AML-193 (cell line): Measurements from ENCODE around the gene ATOX1.
"Not testable (repeated sequence)": the region's sequence is repeated elsewhere in the genome, so short reads cannot be mapped to it uniquely, and the experiment has no call there.

ENCODE experiments used
- DNase-seq, 2 experiments: peaks; one replicate each; lab custom pipeline; 2025; lab: John Stamatoyannopoulos, UW

ATOX1 gene, protein sequence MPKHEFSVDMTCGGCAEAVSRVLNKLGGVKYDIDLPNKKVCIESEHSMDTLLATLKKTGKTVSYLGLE

DNA sequence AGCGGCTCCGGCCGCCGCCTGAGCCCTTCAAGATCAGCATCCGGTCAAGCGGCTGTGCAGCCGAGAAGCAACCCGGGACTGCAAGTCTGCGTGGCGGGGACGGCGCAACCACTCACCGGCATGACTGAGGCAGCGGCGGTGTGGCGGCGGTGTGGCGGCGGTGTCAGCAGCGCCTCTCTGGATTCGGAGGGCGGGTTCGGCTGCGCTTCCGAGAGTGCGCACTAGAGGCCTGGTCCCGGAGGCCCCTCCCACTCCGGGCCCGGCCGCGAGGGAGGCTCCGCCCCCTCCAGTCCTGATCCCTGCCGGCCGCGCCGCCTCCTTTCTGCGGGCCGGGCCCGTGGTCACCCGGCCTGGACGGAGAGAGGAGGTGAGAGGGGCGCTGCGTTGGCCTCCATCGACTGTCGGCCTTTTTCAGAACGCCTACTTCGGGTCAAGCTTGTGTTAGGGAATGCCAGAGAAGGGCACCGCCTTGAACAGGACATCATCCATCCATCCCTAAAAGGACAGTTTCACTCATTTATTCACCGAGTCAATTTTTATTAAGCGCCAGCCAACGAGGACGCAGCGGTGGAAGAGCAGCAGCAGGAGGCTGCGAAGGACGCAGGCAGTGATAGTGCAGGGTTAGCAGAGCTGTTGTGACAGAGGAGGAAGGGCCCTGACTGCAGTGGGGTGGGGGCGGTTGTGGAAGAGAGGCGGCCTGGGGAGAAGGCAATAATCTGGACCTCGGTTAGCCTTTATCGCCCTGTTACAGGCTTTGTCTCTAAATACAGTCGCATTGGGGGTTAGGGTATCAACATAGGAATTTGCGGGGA is at the start of gene ATOX1:
Gene ATOX1, minus strand, starts transcription at position 202 of the 812 bp plus-strand sequence. Its CDS starts 80 bp downstream, at position 122.
- DNase-seq, result peak; percentile 75 to 83

DNA sequence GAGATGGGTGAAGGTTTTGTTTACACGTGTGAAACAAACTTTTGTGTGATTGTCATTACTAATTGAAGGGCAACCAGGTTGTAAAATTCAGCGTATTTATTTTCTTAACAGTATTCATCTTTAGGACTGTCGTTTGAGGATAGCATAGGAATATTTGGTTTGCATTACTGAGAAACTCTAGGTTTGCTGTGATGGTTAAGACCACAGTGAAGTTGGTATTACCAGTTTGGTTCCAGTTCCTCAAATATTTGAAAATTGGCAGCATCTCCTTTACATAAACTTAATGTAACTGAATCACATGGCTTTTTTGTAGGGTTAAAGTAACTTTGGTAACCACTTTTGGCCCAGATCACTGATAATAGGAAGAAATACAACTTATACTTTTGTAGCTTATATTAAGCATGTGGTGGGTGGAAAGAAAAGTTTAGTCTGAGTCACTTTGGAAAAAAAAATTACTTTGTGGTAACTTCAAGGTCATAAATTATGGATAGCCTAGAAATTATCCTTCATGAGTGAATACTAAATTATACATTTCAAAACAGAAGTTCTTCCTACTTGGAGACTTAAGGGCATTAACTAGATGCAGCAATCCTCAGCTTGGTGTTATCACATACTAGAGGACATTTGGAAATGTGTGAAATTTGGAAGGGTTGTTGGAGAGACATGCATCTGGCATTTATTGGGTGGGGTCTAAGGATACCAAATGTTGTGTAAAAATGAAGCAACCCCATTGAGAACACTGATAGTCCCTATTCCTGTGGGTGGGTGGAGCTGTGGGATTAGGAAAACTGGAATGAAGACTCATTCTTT is 47.2 kb upstream of the ATOX1 start:
- DNase-seq, result no peak

DNA sequence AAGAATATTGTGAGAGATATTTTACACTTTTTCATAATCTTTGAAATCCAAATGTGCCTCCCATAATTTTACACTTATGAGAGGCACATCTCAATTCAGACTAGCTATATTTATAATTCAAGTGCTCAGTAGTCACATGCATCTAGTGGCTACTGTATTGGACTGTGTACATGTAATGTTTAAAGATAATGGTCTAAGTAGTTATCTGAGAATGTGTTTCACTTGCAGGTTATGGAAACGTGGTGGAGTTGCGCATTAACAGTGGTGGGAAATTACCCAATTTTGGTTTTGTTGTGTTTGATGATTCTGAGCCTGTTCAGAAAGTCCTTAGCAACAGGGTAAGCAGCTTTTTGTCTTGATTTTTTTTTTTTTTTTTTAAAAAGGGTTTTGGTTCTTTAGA is 42.1 kb upstream of the ATOX1 start:
- peak; percentile 20 to 28 for DNase-seq

DNA sequence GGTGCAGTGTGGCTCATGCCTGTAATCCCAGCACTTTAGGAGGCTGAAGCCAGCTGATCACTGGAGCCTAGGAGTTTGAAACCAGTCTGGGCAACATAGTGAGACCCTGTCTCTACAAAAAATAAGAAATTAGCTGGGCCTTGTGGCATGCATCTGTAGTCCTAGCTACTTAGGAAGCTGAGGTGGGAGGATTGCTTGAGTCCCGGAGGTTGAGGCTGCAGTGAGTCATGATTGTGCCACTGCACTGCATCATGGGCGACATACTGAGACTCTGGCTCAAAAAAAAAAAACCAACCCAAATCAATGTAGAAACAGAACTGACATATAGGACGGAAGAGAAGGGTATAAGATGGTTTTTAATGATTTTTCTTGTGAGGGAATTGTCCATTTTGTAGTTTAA is 41.0 kb upstream of the ATOX1 start:
- DNase-seq, result no peak

DNA sequence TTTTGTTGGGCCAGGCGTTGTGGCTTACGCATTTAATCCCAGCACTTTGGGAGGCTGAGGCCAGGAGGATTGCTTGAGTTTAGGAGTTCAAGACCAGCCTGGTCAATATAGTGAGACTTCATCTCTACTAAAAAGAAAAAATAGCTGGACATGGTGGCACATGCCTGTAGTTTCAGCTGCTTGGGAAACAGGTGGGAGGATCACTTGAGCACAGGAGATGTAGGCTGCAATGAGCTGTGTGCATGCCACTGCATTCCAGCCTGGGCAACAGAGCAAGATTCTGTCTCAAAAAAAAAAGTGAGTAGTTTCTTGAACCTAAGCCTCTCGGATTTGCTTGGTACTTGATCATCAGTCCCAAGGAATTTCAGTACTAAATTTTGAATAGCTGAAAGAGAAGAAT is 40.2 kb upstream of the ATOX1 start:
- DNase-seq, result no peak

DNA sequence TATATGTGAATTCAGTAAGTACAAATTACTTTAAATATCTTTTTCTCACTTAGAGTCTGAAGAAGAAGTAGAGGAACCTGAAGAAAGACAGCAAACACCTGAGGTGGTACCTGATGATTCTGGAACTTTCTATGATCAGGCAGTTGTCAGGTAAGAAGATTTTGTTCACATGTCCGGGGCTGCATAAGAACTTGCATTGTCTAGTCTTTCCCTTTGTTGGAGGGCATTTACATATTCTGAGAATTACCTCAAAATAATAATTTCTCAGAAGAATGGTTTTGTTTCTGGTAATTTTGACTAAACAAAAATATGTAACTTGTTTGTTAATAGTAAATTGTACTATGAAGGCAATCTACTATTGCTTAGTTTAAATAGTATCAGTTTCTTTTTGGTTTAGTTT is 37.0 kb upstream of the ATOX1 start:
- no peak for DNase-seq

DNA sequence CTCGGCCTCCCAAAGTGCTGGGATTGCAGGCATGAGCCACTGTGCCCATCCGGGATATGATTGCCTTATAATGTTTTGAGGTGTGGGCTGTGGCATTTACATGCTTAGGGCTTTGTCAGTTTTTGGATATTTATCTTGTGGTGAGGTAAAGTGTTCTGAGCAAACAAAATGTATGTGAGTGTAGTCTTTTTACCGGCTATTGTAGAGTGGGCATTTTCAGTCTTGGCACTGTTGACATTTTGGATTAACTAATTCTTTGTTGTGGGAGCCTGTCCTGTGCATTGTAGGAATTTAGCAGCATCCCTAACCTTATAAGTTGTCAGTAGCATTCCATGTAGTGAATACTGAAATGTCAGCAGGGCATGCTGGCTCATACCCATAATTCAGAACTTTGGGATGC is 34.9 kb upstream of the ATOX1 start:
- DNase-seq, result no peak

DNA sequence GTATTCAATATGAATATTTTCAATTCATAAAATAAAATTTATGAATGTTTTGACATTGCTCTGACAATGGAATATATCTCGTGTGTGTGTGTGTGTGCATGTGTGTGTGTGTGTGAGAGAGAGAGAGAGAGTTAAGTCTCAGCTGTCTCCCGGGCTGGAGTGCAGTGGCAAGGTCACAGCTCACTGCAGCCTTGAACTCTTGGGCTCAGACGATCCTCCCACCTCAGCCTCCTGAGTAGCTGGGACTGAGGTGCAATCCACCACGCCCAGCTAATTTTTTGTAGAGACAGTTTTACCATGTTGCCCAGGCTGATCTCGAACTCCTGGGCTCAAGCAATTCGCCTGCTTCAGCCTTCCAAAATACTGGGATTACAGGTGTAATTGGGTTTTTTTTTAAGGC is 29.4 kb upstream of the ATOX1 start:
- DNase-seq, result no peak

DNA sequence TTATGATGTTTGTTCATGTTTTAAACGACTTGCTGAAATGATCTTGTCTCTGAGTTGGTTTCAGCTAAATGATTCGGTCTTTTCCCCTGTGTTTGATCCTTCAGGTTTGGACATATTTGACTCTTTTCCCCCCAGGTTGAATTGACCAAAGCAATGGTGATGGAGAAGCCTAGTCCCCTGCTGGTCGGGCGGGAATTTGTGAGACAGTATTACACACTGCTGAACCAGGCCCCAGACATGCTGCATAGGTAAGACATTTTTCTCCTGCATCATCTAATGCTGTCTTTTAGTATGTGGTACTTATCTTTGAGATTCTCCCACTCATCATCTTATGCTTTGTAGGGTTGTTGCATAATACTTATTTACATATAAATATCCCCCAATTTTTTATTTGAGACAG is 28.0 kb upstream of the ATOX1 start:
- DNase-seq, result no peak

DNA sequence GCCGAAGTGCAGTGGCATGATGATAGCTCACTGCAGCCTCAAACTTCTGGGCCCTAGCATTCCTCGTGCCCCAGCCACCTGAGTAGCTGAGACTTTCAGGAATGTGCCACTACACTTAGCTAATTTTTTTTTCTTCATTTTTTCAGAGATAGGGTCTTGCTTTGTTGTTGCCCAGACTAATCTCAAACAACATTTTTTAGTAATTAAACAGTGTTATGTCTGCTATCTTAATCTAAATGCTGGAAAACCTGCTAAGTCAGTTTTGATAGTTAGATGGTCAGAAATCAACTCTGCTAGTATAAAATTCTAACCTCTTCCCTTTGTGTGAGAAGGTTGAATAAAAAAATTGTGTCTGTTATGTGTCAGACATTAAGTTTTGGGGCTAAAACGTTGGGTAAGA is 25.7 kb upstream of the ATOX1 start:
- no peak for DNase-seq

DNA sequence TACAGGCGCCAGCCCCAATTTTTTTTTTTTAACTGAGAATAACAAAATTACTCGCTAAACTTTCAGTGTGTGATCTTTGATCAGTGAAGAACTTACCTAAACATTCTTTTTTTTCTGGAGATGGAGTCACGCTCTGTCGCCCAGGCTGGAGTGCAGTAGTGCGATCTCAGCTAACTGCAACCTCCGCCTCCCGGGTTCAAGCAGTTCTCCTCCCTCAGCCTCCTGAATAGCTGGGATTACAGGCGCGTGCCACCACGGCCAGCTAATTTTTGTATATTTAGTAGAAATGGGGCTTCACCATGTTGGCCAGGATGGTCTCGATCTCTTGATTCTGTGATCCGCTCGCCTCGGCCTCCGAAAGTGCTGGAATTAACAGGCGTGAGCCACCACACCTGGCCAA is 25.2 kb upstream of the ATOX1 start:
- not testable (repeated sequence) for DNase-seq

DNA sequence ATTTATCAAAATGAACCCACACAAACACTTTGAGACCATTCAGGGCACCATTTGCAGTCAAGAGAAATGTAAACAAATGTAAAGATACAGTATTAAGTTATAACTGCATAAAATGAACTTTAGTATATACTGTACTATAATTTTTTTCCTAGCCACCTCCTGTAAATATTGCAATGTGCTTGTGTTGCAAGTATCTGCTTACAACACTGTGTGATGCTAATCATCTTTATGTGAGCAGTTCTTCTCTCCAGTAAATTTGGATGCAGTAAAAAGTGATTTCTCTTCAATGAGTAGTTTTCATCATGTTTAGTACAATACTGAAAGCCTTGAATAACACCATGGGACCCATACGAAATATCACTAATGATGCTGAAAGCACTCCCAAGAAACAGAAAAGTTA is 22.8 kb upstream of the ATOX1 start:
- DNase-seq, result peak in 1 of 2 experiments; percentile 15

DNA sequence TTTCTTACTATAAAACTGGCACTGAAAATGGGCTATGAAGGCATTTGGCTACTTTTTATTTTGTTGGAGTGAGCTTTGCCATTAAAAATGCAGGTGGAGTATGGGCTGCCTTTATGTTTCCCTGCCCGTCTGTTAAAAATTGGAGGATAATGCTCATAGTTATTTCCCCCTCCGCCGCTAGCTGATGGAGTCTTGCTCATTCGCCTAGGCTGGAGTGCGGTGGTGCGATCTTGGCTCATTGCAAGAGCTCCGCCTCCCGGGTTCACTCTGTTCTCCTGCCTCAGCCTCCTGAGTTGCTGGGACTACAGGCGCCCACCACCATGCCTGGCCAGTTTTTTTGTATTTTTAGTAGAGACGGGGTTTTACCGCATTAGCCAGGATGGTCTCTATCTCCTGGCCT is 21.9 kb upstream of the ATOX1 start:
- DNase-seq, result no peak

DNA sequence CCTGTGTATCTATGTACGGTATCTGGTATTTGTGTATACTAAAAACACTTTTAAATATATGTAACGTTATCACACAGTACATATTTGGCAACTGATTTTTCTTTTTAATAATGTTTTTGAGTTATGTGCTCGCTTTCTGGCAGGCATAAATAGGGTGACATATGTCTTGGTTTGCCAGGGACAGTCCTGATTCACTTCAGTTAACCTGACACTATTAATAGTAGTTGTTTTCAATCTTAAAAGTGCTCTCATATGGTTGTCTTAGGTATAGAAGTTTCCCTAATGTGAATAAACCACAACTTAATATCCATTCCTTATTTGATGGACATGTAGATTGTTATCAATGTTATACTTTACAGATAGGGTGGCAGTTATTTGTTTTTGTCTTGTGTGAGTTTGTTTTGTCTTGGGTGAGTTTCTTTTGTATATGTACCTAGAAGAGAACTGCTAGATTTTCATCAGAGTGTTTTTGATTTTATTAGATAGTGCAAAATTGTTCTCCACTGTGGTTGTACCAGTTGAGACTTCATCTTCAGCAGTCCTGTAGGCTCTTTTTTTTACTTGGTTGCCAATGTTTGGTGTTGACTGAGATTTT is 21.2 kb upstream of the ATOX1 start:
- no peak for DNase-seq

DNA sequence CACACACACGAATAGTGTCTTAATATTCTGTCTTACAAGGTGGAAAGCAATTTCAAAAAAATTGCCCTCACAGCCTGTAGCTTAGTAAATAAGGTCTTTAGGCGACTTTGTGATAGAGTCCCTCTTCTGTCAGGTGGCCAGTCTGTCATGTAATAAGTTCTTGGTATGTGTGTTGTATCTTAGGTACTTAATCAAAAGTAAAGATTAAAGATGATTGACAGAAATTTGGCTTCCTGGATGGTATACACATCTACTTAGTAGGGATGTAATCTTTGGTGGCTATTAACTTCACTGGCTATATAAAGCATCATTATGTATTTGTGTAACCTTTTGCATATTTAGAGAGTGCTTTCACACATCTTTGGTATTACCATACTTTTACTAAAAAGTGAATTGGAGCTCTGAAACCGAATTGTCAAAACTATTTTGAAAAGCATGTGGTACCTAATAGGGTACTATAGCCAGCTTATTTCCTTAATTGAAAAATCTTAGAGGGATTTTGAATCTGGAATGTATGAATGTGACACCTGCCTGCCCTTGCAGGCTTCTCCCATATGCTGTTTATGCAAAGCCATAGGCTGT is 16.7 kb upstream of the ATOX1 start:
- DNase-seq, result no peak

DNA sequence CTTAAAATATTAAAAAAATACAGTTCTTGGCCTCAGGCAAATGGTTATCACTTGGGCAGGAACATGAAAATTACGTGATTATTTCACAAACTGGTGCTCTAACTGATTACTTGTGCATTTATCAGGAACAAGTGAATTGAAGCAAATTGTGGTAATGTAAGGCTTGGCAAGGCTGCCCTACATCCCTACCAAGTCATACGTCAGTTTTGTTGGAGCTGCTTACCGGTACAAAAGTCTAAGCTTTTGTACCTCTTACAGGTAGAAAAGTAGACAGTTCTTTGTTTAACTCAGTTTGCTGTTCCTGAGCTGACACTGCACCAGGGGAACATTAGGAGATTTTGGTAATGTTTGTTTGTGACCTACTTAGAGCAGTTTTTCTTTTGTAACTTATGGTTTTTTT is 15.5 kb upstream of the ATOX1 start:
- DNase-seq, result no peak

DNA sequence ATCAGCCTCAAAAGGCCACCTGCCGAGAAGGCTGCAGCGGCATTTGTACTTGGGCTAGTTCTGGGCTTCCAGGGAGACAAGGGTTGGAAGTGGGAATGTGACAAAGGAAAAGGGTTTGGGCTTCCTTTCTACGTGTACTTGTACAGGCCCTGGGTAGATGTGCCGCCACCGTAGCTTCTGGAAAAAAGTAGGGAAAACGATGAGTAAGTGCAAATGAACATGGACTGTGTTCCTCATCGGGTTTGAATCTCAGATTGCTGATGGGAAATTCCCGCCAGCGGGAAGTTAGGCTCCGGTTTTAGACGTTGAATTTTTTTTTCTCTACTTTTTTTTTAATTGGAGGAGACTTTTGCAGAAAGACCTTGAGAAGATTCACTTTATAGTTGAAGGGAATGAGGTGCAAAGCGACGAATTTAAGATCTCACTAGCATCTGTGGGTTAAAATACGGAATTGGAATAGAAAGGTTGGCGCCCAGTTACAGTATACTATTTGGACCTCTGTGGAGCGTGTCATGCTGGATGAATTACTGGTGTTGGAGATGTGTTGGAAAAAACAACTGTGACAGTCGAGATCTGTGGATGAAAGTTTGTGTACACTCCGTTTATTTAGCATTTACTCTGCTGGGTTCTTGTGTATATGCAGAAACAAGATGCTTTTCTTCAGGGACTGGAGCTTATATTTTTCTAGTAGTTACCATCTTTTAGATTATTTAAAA is 14.6 kb upstream of the ATOX1 start:
- DNase-seq, result no peak

DNA sequence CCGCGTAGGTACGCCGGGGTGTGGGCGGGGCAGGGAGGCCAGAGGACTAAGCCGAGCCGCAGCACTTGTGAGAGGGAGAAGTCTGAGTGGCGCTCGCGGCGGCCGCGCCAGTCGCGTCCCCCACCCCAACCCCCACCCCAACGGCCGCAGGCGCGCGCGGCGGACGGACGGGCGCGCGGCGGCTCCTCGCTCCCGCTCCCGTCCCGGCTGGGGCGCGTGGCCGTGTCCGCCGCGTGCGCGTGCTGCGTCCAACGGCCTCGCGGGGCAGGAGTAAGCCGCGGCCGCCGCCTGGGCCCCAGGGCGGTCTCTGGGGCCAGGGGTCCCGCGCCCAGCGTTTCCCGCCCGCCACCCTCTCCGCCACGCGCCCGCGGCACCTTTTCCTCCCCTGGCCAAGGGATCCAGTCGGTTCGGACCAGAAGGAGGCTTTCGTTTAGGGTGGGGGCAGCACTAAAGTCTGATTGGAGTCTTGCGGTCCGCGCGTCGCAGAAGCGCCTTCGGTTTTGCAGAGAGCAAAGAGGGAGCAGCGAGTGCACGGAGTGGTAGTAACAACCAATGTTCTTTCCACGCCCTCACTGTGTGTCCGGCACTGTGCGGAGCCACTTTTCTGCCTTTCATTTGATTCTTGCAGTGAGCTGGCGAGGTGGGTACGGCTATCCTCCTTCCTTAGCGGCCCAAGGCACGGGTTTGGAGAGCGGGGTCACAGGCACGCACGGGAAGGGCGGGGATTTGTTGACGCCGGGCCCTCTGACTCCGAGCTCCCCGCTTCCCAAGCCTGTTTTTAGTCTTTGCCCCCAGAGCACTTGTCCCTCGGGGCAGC is 13.8 kb upstream of the ATOX1 start:
- peak; percentile 23 to 29 for DNase-seq

DNA sequence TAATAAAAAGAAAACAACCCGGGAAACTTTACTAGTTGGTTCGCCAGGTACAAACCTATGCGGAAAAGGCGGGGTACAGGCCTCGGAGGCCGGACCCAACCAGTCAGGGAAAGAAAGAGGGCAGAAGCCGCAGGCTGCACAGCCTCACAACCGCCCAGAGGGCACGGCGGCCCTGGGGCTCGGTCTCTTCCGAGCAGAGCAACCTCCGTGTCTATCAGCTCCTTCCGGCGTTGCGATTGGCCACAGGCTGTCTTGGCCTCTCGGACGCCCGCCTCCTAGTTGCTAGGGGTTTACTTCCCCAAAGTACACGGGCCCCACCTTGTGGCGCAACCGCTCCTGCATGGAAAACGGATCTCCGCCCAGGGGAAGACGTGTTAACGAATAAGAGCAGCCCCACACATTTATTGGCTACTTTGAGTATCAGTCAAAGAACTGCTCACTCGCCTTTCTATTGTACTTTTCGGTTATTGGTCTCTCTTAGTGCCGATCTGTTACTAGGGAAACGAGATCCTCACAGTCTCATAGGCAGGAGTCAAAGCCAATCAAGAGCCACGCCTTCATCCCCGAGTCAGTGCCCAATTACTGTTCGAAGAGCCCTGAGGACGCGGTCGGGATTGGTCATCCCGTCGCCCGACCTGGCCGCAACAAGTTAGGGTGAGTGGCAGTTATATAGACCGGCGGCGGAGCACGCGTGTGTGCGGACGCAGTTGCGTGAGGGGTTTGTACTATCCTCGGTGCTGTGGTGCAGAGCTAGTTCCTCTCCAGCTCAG is 13.0 kb upstream of the ATOX1 start, which contains the start of gene G3BP1:
Gene G3BP1, plus strand, starts transcription at position 696 of the 770 bp plus-strand sequence. CDS start 14,667 bp downstream, outside the sequence.
- peak; percentile 100 for DNase-seq
